AG04449 (cell line): ENCODE data around the gene TBC1D5.

Experiments
- CTCF ChIA-PET: fragments of 350-600 bp; formaldehyde crosslinking; extraction: SDS; loops from one replicate; lab custom pipeline; 2021; ENCODE audit warnings: antibody characterized with exemption; lab: Yijun Ruan, JAX
- POLR2A ChIA-PET: fragments of 400-600, 350-600 bp; formaldehyde crosslinking; extraction: SDS; loops from one replicate; lab custom pipeline; 2020; ENCODE audit warnings: antibody characterized with exemption, inconsistent platforms; lab: Yijun Ruan, JAX
- DNase-seq: peaks from one replicate; pipeline ENCODE4 v3.0.0-alpha.2; 2010; ENCODE audit warnings: low read depth, low spot score
- H3K4me3 ChIP-seq: 2 replicates; pipeline ENCODE4 v1.5.1; 2011; ENCODE audit warnings: low read depth, mild to moderate bottlenecking, control low read depth, low read length
- TF ChIP-seq, protein P1 (sequence below): IDR thresholded peaks from one replicate; pipeline ENCODE4 v1.5.1; 2011; ENCODE audit warnings: mild to moderate bottlenecking, moderate library complexity, low read length, control low read depth, inconsistent platforms; ENCODE audit not compliant: insufficient read depth; ENCODE audit errors: missing control alignments

TBC1D5 gene

DNA sequence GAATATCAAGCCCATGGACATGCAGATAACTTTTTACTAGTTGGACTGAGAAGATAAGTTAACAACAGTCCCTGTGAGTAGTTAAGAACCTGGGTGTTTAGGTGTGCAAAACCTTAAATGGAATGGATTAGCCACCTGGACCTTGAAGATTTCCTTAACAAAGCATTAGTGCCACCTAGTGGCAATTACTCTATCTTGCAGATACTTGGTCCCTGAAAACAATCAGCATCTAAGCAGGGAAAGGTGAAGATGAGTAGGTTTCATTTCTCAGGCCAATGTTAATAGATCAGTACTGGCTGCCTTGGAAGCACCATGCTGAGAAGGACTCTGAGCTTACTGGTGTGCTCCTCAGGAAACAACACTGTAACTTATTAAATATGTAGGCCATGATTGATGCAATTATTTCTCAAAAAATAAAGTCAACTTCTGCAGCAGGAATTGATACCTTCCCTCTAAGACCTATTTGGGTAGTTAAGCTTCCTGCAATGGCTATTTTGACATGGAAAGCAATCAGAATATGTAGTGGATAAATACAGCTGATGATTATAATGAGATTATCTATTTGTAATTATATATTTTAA lies 329.4 kb downstream of the TBC1D5 start:
- POLR2A ChIA-PET = no interaction called here

DNA sequence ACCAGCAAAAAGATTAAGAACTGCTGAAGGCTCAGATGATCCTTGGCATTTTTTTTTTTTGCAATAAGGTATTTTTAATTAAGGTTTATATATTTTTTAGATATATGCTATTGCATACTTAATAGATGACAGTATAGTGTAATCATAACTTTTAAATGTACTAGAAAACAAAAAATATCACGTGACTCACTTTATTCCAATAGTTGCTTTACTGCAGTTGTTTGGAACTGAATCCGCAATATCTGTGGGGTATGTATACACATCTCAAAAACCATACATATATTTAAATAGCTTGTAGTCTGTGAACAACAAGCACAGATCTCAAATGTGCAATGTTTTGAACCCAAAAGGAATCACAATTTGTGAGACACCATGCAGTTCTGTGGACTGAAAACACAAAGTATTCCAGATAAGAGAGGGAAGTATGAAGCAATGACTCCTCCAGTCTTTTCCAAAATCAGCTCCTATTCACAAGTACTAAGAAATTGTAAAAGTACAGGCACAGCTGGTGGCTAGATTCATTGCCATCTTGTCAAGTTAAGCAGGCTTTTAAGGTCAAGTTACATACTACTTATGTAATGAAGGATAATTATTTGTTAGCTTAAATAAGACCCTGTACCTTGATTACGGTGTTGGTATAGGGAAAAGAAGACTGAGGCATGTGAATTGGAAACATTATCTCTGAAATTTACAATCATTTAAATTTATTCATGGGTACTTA lies 331.1 kb downstream of the TBC1D5 start:
- TF ChIP-seq, protein P1, sequence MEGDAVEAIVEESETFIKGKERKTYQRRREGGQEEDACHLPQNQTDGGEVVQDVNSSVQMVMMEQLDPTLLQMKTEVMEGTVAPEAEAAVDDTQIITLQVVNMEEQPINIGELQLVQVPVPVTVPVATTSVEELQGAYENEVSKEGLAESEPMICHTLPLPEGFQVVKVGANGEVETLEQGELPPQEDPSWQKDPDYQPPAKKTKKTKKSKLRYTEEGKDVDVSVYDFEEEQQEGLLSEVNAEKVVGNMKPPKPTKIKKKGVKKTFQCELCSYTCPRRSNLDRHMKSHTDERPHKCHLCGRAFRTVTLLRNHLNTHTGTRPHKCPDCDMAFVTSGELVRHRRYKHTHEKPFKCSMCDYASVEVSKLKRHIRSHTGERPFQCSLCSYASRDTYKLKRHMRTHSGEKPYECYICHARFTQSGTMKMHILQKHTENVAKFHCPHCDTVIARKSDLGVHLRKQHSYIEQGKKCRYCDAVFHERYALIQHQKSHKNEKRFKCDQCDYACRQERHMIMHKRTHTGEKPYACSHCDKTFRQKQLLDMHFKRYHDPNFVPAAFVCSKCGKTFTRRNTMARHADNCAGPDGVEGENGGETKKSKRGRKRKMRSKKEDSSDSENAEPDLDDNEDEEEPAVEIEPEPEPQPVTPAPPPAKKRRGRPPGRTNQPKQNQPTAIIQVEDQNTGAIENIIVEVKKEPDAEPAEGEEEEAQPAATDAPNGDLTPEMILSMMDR = no peak
- no peak overlapping the region for H3K4me3 ChIP-seq
- ChIA-PET CTCF (interaction anchor here (0.7 to 2.6 kb wide), 10 partner anchors 11 to 811 kb away, joined by 3 to 12 read pairs (median 3); no protein-coding TSS in a partner anchor), POLR2A (no interaction called here)
- DNase-seq = no peak

More for the DNA sequence above, 329.4 kb downstream of the TBC1D5 start:
- CTCF ChIA-PET = interaction anchor here (0.7 to 4.1 kb wide), 42 partner anchors 8 to 812 kb away, joined by 3 to 57 read pairs (median 4); no protein-coding TSS in a partner anchor
- TF ChIP-seq, protein P1 = peak; percentile 65
- H3K4me3 ChIP-seq = no peak overlapping the region
- no peak for DNase-seq

DNA sequence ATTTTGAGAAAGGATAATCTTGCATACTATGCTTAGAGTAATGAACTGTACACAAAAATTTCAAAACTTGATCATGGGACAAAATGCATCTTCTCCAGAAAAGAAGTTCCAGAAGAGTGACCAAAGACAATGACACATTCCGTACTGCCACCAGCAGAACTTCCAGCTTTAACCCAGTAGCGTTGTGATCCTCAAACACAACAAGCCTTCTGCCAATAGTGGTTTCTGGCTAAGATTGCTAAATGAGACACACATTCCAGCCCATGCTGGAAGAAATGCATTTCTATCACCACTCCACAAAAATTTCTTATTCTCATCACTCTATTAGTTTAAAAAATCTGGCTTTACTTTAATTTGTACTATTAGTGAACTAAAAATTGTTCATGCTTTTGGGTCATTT lies 334.9 kb downstream of the TBC1D5 start:
- ChIA-PET CTCF (interaction anchor here (0.8 to 1.3 kb wide), 2 partner anchors 10 to 150 kb away, joined by 4 read pairs; no protein-coding TSS in a partner anchor), POLR2A (no interaction called here)
- no peak overlapping the region for H3K4me3 ChIP-seq
- DNase-seq = no peak
- TF ChIP-seq, protein P1 = no peak

DNA sequence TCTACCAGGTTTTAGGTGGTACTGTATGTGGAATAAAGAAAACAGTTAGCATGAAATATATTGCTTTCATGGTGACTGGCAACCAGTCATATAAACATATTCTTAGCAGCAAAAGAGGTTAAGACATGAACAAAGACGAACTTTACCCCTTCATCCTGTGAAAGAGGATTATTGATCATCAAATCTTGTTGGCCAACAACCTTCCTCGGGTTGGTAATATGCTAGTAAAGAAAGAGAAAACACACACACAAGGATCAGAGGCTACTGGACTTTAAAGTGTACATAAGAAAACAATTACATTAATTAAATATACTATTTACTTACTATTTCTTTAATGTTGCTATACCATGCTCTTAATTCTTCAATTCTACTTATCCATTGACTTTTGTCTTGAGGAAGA lies 337.9 kb downstream of the TBC1D5 start:
- H3K4me3 ChIP-seq = no peak overlapping the region
- ChIA-PET POLR2A (no interaction called here), CTCF (interaction anchor here (0.9 to 1.7 kb wide), 4 partner anchors 9 to 804 kb away, joined by 3 to 9 read pairs (median 4); no protein-coding TSS in a partner anchor)
- TF ChIP-seq, protein P1 = no peak
- no peak for DNase-seq

DNA sequence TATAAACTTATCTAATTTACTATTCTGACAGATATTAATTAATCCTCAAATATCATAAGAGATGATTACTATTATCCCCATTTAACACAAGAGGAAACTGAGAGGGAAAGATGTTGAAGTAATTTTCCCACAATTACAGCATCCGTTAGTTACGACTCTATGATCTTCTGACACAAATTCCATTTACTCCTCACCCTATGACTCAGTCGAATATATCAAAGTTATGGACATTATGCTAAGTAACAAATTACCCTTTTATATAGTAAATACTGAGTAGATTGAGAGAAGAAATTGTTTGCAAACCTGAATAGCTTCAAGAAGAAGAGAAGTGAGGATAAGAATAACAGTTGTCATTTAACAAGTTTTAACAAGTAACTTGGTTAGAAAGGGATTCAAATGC lies 340.0 kb downstream of the TBC1D5 start:
- H3K4me3 ChIP-seq = no peak overlapping the region
- TF ChIP-seq, protein P1 = no peak
- DNase-seq = no peak
- ChIA-PET POLR2A (no interaction called here), CTCF (no interaction called here)

DNA sequence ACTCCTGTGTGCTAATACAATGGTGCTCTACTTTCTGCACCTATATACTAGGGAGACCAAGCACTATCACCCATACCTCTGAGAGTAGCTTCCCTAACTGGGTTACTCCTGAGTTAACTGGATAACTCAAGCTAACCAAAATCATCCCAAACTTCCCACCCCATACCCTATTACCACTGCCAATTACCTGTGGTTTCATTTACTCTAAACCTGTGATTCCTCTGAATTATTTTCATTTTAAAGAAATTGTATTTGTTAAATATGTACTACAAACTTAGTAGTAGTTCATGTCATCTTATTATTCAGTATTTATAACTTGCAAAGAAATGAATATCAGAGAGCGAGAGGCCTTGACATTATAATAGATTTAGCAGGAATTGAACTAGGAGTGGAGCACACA lies 340.5 kb downstream of the TBC1D5 start:
- no peak for DNase-seq
- CTCF ChIA-PET = no interaction called here
- POLR2A ChIA-PET = no interaction called here
- TF ChIP-seq, protein P1 = no peak
- no peak overlapping the region for H3K4me3 ChIP-seq
